NCI-H526 (cell line): ENCODE data around the gene NOC2L.
A peak's percentile ranks its signal among the peaks of the same experiment; 100 is the strongest.

ENCODE experiments used
- DNase-seq, 2 experiments: peaks; one replicate each; lab custom pipeline; 2025; lab: John Stamatoyannopoulos, UW

The NOC2L gene

GRCh38 chr1:974687-975328 lies 15.8 kb upstream of the NOC2L start:
- no peak for DNase-seq

GRCh38 chr1:974293-974640 lies 15.2 kb upstream of the NOC2L start:
- DNase-seq: no peak

GRCh38 chr1:973459-974292 lies 14.6 kb upstream of the NOC2L start:
- DNase-seq: no peak

GRCh38 chr1:972726-973458 lies 13.8 kb upstream of the NOC2L start:
- no peak for DNase-seq

- no peak for DNase-seq
These were observed 12.9 kb upstream of the NOC2L start for GRCh38 chr1:971751-972506.

GRCh38 chr1:970973-971730 lies 12.1 kb upstream of the NOC2L start:
- DNase-seq: no peak

GRCh38 chr1:970242-970972 lies 11.4 kb upstream of the NOC2L start:
- no peak for DNase-seq

GRCh38 chr1:969260-969855 lies 10.3 kb upstream of the NOC2L start:
- no peak for DNase-seq

- no peak for DNase-seq
These were observed 8.6 kb upstream of the NOC2L start for GRCh38 chr1:967466-968343.

- DNase-seq: peak in 1 of 2 experiments; percentile 62
These were observed 7.7 kb upstream of the NOC2L start for GRCh38 chr1:966704-967300.

- no peak for DNase-seq
These were observed 7.2 kb upstream of the NOC2L start, which contains the start of gene PLEKHN1 for GRCh38 chr1:966135-966703. Gene PLEKHN1, plus strand, starts transcription at chr1:966482. Its CDS starts 50 bp downstream, at chr1:966532.

GRCh38 chr1:965526-966134 lies 6.6 kb upstream of the NOC2L start:
- no peak for DNase-seq

- DNase-seq: no peak
These were observed 5.9 kb upstream of the NOC2L start for GRCh38 chr1:964691-965525.

GRCh38 chr1:963746-964525 lies 4.9 kb upstream of the NOC2L start:
- DNase-seq: no peak

GRCh38 chr1:963301-963651 lies 4.2 kb upstream of the NOC2L start:
- DNase-seq: no peak
